Measurements from ENCODE around the gene CLCN5.
A peak's percentile ranks its signal among the peaks of the same experiment; 100 is the strongest.

Gene CLCN5

GRCh38 chrX:50098749-50099148 is 176.4 kb downstream of the CLCN5 start:
- no peaks in the 10 kb centered on the region for H3K9me2 ChIP-seq (replicated peaks; ENCODE audit: insufficient read depth, low read length)
- H4K20me1 ChIP-seq (ENCODE audit: insufficient read depth, low read length), result no peaks in the 10 kb centered on the region
- no peak overlapping the region for H3K9ac ChIP-seq (ENCODE audit: low read length)
- peaks cover 6% of the 10 kb centered on the region; the same call in 1 of the 2 replicates for H3K4me1 ChIP-seq (ENCODE audit: low read length)
- no peaks in the 10 kb centered on the region for H3K27me3 ChIP-seq (replicated peaks; ENCODE audit: insufficient read depth, low read length)
- no peak for DNase-seq
- H3K36me3 ChIP-seq (replicated peaks; ENCODE audit: insufficient read depth, low read length), result no peaks in the 10 kb centered on the region
- no peaks in the 10 kb centered on the region for H3K79me2 ChIP-seq (ENCODE audit: low read length)
- H3K4me3 ChIP-seq (ENCODE audit: low read length), result no peak overlapping the region
- H3F3A ChIP-seq (ENCODE audit: insufficient read depth, low read length), result no peaks in the 10 kb centered on the region
- TF ChIP-seq CTCF (IDR thresholded peaks at IDR 0.05; ENCODE audit: low read length) (no peak), EZH2phosphoT487 (IDR thresholded peaks at IDR 0.05; ENCODE audit: low read length) (no peak)
- H3K9me3 ChIP-seq (replicated peaks; ENCODE audit: insufficient read depth, low read length), result no peaks in the 10 kb centered on the region
- no peak overlapping the region for H3K4me2 ChIP-seq (ENCODE audit: low read depth, low read length)
- no peak overlapping the region for H3K27ac ChIP-seq (ENCODE audit: low read length)
- no peak overlapping the region for H2AFZ ChIP-seq (ENCODE audit: low read length)

- H3K9ac ChIP-seq (ENCODE audit: low read length), result no peak overlapping the region
- no peaks in the 10 kb centered on the region for H3K9me2 ChIP-seq (replicated peaks; ENCODE audit: insufficient read depth, low read length)
- H3K36me3 ChIP-seq (replicated peaks; ENCODE audit: insufficient read depth, low read length), result no peaks in the 10 kb centered on the region
- no peaks in the 10 kb centered on the region for H3K79me2 ChIP-seq (ENCODE audit: low read length)
- H2AFZ ChIP-seq (ENCODE audit: low read length), result no peak overlapping the region
- peaks cover 6% of the 10 kb centered on the region; the same call in 1 of the 2 replicates for H3K4me1 ChIP-seq (ENCODE audit: low read length)
- no peak overlapping the region for H3K27ac ChIP-seq (ENCODE audit: low read length)
- H3K4me2 ChIP-seq (ENCODE audit: low read depth, low read length), result no peak overlapping the region
- TF ChIP-seq EZH2 (optimal IDR thresholded peaks at IDR 0.05; ENCODE audit: low read depth, low read length) (no peak), CTCF (IDR thresholded peaks at IDR 0.05; ENCODE audit: low read length) (no peak), EZH2phosphoT487 (IDR thresholded peaks at IDR 0.05; ENCODE audit: low read length) (no peak)
- no peaks in the 10 kb centered on the region for H4K20me1 ChIP-seq (ENCODE audit: insufficient read depth, low read length)
- H3F3A ChIP-seq (ENCODE audit: insufficient read depth, low read length), result no peaks in the 10 kb centered on the region
- H3K27me3 ChIP-seq (replicated peaks; ENCODE audit: insufficient read depth, low read length), result no peaks in the 10 kb centered on the region
- DNase-seq, result no peak
- no peaks in the 10 kb centered on the region for H3K9me3 ChIP-seq (replicated peaks; ENCODE audit: insufficient read depth, low read length)
- no peak overlapping the region for H3K4me3 ChIP-seq (ENCODE audit: low read length)
These were observed 176.9 kb downstream of the CLCN5 start for GRCh38 chrX:50099331-50099730.

GRCh38 chrX:50100188-50100587 is 177.8 kb downstream of the CLCN5 start:
- H3K9me3 ChIP-seq (replicated peaks; ENCODE audit: insufficient read depth, low read length), result no peaks in the 10 kb centered on the region
- no peaks in the 10 kb centered on the region for H3K79me2 ChIP-seq (ENCODE audit: low read length)
- H3K36me3 ChIP-seq (replicated peaks; ENCODE audit: insufficient read depth, low read length), result no peaks in the 10 kb centered on the region
- no peak overlapping the region for H3K27ac ChIP-seq (ENCODE audit: low read length)
- TF ChIP-seq CTCF (IDR thresholded peaks at IDR 0.05; ENCODE audit: low read length) (peak; percentile 27), EZH2phosphoT487 (IDR thresholded peaks at IDR 0.05; ENCODE audit: low read length) (no peak)
- no peaks in the 10 kb centered on the region for H4K20me1 ChIP-seq (ENCODE audit: insufficient read depth, low read length)
- H3K9me2 ChIP-seq (replicated peaks; ENCODE audit: insufficient read depth, low read length), result no peaks in the 10 kb centered on the region
- H3K4me3 ChIP-seq (ENCODE audit: low read length), result no peak overlapping the region
- no peak overlapping the region for H3K9ac ChIP-seq (ENCODE audit: low read length)
- no peaks in the 10 kb centered on the region for H3F3A ChIP-seq (ENCODE audit: insufficient read depth, low read length)
- no peaks in the 10 kb centered on the region for H3K27me3 ChIP-seq (replicated peaks; ENCODE audit: insufficient read depth, low read length)
- peaks cover 6% of the 10 kb centered on the region; the same call in 1 of the 2 replicates for H3K4me1 ChIP-seq (ENCODE audit: low read length)
- no peak for DNase-seq
- H3K4me2 ChIP-seq (ENCODE audit: low read depth, low read length), result no peak overlapping the region
- H2AFZ ChIP-seq (ENCODE audit: low read length), result no peak overlapping the region
